NCI-H748 (cell line): Measurements from ENCODE around the gene ADPRM.
"Not testable (repeated sequence)": the region's sequence is repeated elsewhere in the genome, so short reads cannot be mapped to it uniquely, and the experiment has no call there.

Experiments
- DNase-seq: peaks from one replicate; lab custom pipeline; 2025; ENCODE audit not compliant: unreplicated experiment; lab: John Stamatoyannopoulos, UW

ADPRM gene

GRCh38 chr17:10697092-10698081 is at the start of gene ADPRM, which contains the start of gene SCO1:
ADPRM (plus strand) TSS chr17:10697594; CDS start chr17:10704927, 7,333 bp downstream.
SCO1 (minus strand) TSS chr17:10697533; CDS start chr17:10697507, 26 bp downstream.
- peak; percentile 99 for DNase-seq

- DNase-seq, result no peak
Measured at GRCh38 chr17:10648381-10648780, 49.0 kb upstream of the ADPRM start.

GRCh38 chr17:10648956-10649355 is 48.4 kb upstream of the ADPRM start:
- DNase-seq, result no peak

GRCh38 chr17:10649602-10650001 is 47.8 kb upstream of the ADPRM start:
- no peak for DNase-seq

GRCh38 chr17:10651927-10652326 is 45.5 kb upstream of the ADPRM start:
- DNase-seq, result no peak

GRCh38 chr17:10652984-10653659 is 44.3 kb upstream of the ADPRM start:
- no peak for DNase-seq

- DNase-seq, result no peak
Measured at GRCh38 chr17:10653987-10654386, 43.4 kb upstream of the ADPRM start.

GRCh38 chr17:10657148-10657547 is 40.2 kb upstream of the ADPRM start, which contains the start of gene MYH3:
MYH3 (minus strand) TSS chr17:10657309; CDS start chr17:10655064, 2,245 bp downstream.
- no peak for DNase-seq

GRCh38 chr17:10657879-10658278 is 39.5 kb upstream of the ADPRM start:
- no peak for DNase-seq

GRCh38 chr17:10661437-10661836 is 36.0 kb upstream of the ADPRM start:
- no peak for DNase-seq

GRCh38 chr17:10663231-10663630 is 34.2 kb upstream of the ADPRM start:
- DNase-seq, result no peak

- DNase-seq, result no peak
Measured at GRCh38 chr17:10664571-10664970, 32.8 kb upstream of the ADPRM start.

GRCh38 chr17:10666906-10667305 is 30.5 kb upstream of the ADPRM start:
- DNase-seq, result no peak

- no peak for DNase-seq
Measured at GRCh38 chr17:10668775-10669174, 28.6 kb upstream of the ADPRM start.

GRCh38 chr17:10673312-10673711 is 24.1 kb upstream of the ADPRM start:
- no peak for DNase-seq

GRCh38 chr17:10674704-10675103 is 22.7 kb upstream of the ADPRM start:
- DNase-seq, result no peak

GRCh38 chr17:10681866-10682446 is 15.4 kb upstream of the ADPRM start:
- DNase-seq, result no peak

GRCh38 chr17:10683853-10684252 is 13.5 kb upstream of the ADPRM start:
- peak; percentile 6 for DNase-seq

- DNase-seq, result no peak
Measured at GRCh38 chr17:10687499-10687898, 9.9 kb upstream of the ADPRM start.

- DNase-seq, result not testable (repeated sequence)
Measured at GRCh38 chr17:10695875-10696407, 1.5 kb upstream of the ADPRM start.
